AG04449 (cell line): ENCODE results near the gene KRT4.

ENCODE experiments used
- CTCF ChIA-PET: fragments of 350-600 bp; formaldehyde crosslinking; extraction: SDS; loops from one replicate; lab custom pipeline; 2021; ENCODE audit warnings: antibody characterized with exemption; lab: Yijun Ruan, JAX
- POLR2A ChIA-PET: fragments of 400-600, 350-600 bp; formaldehyde crosslinking; extraction: SDS; loops from one replicate; lab custom pipeline; 2020; ENCODE audit warnings: antibody characterized with exemption, inconsistent platforms; lab: Yijun Ruan, JAX
- DNase-seq: peaks from one replicate; pipeline ENCODE4 v3.0.0-alpha.2; 2010; ENCODE audit warnings: low read depth, low spot score
- H3K4me3 ChIP-seq: 2 replicates; pipeline ENCODE4 v1.5.1; 2011; ENCODE audit warnings: low read depth, mild to moderate bottlenecking, control low read depth, low read length
- TF ChIP-seq, protein P1 (sequence below): IDR thresholded peaks from one replicate; pipeline ENCODE4 v1.5.1; 2011; ENCODE audit warnings: mild to moderate bottlenecking, moderate library complexity, low read length, control low read depth, inconsistent platforms; ENCODE audit not compliant: insufficient read depth; ENCODE audit errors: missing control alignments

KRT4 gene

DNA sequence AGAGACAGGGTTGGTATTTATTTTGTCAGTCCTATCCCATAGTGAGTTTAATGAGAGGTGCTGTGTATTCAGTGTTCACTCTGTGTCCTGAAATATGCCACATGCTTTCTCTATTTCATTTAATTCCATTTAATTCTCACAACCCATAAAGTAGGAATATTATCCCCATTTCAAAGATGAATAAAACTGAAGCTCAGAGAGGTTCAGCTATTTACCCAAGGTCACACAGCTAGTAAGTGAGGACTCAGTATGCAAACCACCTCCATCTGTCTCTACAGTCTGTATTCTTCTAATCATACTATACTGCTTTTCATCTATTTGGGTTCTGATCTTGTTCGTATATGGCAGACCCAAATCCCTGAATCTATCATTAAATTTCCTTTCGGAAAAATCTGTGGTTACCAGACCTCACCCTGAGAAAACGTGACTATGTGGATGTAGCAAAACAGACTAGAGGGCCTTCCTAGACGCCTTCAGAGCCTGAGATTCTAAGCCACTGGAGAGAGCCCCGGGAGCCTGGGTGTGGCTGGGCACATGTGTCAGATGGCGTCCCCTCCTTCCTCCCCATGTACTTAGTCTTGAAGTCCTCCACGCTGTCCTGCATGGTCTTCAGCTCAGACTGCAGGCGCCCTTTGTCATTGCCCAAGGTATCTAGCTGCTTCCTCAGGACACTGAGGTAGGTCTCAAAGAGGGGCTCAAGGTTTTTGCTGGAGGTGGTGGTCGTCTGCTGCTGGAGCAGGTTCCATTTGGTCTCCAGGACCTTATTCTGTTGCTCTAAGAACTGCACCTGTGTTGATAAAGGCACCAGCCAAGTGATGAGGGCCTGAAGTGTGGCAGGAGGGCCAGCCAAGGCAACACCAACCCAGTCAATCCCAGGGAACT lies 2.5 kb downstream of the KRT4 start:
- CTCF ChIA-PET, result no interaction called here
- POLR2A ChIA-PET, result no interaction called here
- DNase-seq, result no peak
- TF ChIP-seq, protein P1, sequence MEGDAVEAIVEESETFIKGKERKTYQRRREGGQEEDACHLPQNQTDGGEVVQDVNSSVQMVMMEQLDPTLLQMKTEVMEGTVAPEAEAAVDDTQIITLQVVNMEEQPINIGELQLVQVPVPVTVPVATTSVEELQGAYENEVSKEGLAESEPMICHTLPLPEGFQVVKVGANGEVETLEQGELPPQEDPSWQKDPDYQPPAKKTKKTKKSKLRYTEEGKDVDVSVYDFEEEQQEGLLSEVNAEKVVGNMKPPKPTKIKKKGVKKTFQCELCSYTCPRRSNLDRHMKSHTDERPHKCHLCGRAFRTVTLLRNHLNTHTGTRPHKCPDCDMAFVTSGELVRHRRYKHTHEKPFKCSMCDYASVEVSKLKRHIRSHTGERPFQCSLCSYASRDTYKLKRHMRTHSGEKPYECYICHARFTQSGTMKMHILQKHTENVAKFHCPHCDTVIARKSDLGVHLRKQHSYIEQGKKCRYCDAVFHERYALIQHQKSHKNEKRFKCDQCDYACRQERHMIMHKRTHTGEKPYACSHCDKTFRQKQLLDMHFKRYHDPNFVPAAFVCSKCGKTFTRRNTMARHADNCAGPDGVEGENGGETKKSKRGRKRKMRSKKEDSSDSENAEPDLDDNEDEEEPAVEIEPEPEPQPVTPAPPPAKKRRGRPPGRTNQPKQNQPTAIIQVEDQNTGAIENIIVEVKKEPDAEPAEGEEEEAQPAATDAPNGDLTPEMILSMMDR, result no peak
- no peak overlapping the region for H3K4me3 ChIP-seq

DNA sequence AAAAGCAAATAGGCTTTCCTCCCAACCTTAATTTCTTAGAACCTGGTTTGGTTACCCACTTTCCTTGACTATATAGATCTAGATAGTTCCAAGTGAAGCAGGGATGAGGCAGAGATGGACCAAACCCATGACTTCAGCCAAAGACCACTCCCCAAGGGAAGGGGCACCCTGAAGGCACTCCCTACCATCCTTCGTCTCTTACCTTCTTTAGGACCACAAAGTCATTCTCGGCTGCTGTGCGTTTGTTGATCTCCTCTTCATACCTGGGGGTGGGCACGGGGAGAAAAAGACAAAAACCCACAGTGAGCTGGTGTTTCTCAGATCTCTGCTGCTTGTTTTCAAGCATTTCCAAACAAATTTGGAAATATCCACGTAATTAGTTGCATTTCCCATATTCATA lies 3.4 kb downstream of the KRT4 start:
- DNase-seq, result no peak
- ChIA-PET CTCF (no interaction called here), POLR2A (no interaction called here)
- no peak overlapping the region for H3K4me3 ChIP-seq
- TF ChIP-seq, protein P1, result no peak

DNA sequence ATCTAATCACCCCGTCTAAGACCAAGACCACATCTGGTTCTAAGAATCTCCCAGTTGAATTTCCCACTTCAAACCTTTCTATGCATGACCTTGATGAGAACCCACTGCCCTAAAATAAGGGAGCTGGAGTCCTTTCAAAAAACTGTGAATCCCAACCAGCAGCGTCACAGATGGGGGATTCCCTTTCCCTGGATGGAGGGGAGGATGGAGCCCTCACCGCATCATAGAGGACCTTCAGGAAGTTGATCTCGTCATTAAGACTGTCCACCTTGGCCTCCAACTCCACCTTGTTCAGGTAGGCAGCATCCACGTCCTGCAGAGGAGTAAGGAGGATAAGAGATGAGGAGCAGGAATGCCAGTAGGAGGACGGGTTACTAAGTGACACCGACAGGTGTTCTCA lies 4.8 kb downstream of the KRT4 start:
- DNase-seq, result no peak
- H3K4me3 ChIP-seq, result no peak overlapping the region
- ChIA-PET CTCF (no interaction called here), POLR2A (no interaction called here)
- TF ChIP-seq, protein P1, result no peak

DNA sequence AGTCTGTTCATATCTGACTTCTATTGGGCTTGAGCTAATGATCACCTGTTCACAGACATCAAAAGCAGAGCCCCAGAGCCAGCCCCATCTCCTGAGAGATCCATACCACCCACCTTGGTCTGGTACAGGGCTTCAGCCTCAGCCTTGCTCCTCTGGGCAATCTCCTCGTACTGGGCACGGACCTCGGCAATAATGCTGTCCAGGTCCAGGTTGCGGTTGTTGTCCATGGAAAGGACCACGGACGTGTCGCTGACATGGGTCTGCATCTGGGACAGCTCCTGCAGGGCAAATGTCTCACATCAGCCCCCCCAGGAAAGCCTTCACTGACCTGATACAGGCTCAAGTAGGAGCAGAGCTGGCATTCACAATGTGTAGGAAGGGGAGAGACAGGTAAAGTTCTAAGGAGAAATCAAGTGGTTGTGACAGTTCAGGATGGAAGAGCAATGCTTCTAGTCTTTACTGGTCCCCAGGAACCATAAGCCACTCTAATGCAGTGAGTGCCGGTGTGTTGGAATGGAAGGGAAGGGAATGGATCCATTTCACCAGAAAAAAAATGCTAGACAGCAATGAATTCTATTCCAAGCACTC lies 5.2 kb downstream of the KRT4 start:
- CTCF ChIA-PET, result interaction anchor here (1.2 kb wide), 1 partner anchor 77 kb away, joined by 3 read pairs; no protein-coding TSS in a partner anchor

DNA sequence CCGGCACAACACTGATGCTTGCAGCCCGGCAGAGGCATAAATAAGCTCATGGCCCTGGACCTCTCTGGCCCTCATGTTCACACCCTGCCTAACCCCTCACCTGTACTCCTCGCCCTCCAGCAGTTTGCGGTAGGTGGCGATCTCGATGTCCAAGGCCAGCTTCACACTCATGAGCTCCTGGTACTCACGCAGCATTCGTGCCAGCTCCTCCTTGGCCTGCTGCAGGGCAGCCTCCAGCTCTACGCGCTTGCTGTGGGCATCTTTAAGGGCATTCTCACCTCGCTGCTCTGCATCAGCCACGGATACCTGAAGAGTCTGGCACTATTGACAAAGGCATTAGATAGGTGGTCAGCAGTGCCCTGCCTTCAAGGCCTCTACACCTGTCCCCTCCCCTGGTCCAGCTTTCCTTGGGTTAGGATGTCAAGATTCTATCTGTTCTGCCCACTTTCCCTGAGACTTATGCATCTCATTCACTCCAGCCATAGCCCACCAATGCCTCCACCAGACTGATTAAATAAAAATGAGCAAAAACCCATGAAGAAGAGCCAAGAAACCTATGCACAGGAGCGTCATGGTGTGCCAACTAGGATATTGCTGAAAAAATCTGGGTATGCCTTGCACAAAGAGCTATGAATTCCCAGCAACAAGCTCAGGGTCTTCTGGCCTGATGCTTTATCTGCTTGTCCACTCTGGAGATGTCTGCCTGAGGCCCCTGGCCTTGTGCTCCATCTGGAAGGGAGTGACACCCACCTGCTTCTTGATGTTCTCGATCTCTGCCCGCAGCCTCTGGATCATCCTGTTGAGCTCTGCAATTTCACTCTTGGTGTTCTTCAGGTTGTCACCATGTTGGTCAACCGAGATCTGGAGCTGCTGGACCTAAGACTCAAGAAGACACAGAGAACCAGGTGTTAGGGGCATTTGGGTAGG lies 6.1 kb downstream of the KRT4 start:
- ChIA-PET CTCF (interaction anchor here (1.2 kb wide), 1 partner anchor 77 kb away, joined by 3 read pairs; no protein-coding TSS in a partner anchor), POLR2A (no interaction called here)
- DNase-seq, result no peak
- no peak overlapping the region for H3K4me3 ChIP-seq
- TF ChIP-seq, protein P1, result no peak

More for the DNA sequence above, 5.2 kb downstream of the KRT4 start:
- H3K4me3 ChIP-seq, result no peak overlapping the region
- no peak for DNase-seq
- POLR2A ChIA-PET, result no interaction called here
- TF ChIP-seq, protein P1, result no peak
